Adipocyte (in vitro differentiated cells): ENCODE data around the gene ILK.

Experiments
- DNase-seq: peaks from one replicate; pipeline ENCODE4 v3.0.0-alpha.2; 2015; ENCODE audit warnings: low read depth
- H3K27me3 ChIP-seq: replicated peaks from 2 replicates; pipeline ENCODE4 v1.7.0; 2013; ENCODE audit warnings: mild to moderate bottlenecking, low read length, moderate library complexity; ENCODE audit not compliant: control insufficient read depth, insufficient read depth
- H3K36me3 ChIP-seq: 2 replicates; pipeline ENCODE4 v1.7.0; 2013; ENCODE audit warnings: low read length, mild to moderate bottlenecking, moderate library complexity; ENCODE audit not compliant: control insufficient read depth, insufficient read depth, severe bottlenecking
- H3K4me1 ChIP-seq: 2 replicates; pipeline ENCODE4 v1.7.0; 2013; ENCODE audit warnings: mild to moderate bottlenecking, low read length, moderate library complexity; ENCODE audit not compliant: control insufficient read depth, insufficient read depth
- H3K4me3 ChIP-seq: 2 replicates; pipeline ENCODE4 v1.7.0; 2013; ENCODE audit warnings: mild to moderate bottlenecking, low read length, moderate library complexity
- H3K9ac ChIP-seq: 2 replicates; pipeline ENCODE4 v1.7.0; 2013; ENCODE audit warnings: mild to moderate bottlenecking, low read length, moderate library complexity
- H3K9me3 ChIP-seq: 2 replicates; pipeline ENCODE4 v1.7.0; 2013; ENCODE audit warnings: mild to moderate bottlenecking, low read length, moderate library complexity; ENCODE audit not compliant: control insufficient read depth

ILK gene

GRCh38 chr11:6616596-6617250 lies 13.1 kb downstream of the ILK start:
- H3K27me3 ChIP-seq, result no peaks in the 10 kb centered on the region
- DNase-seq, result no peak

DNA sequence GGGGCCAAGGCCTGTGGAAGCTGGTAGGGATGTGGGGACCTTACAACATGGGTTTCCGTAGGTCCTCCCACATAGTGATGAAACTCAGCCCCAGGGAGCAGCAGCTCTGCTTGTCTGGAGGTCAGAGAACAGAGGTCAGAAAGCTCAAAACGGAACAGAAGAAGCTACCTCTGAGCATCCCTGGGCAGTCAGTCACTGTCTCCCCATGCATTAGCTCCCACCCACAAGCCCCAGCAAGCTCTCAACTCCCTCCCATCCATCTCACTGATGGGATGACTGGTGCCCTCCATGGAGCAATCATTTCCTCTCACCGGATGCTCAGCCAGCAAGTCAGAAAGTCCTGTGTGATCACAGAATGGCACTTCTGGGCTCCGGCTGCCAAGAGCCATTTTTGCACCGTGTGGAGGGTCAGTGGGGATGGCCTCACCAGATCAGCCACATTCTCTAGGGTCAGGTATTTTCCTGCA lies 13.8 kb downstream of the ILK start:
- no peak for DNase-seq
- peaks cover 24% of the 10 kb centered on the region for H3K4me1 ChIP-seq
- no peaks in the 10 kb centered on the region for H3K9me3 ChIP-seq
- peak overlapping the region; percentile 90 for H3K4me3 ChIP-seq
- H3K27me3 ChIP-seq, result no peaks in the 10 kb centered on the region
- peaks cover 18% of the 10 kb centered on the region for H3K36me3 ChIP-seq
- no peak overlapping the region for H3K9ac ChIP-seq

More at GRCh38 chr11:6616596-6617250, 13.1 kb downstream of the ILK start:
- Histone ChIP-seq H3K36me3 (peaks cover 18% of the 10 kb centered on the region), H3K4me1 (peaks cover 24% of the 10 kb centered on the region), H3K9me3 (no peaks in the 10 kb centered on the region), H3K4me3 (no peak overlapping the region), H3K9ac (no peak overlapping the region)

- Histone ChIP-seq H3K27me3 (no peaks in the 10 kb centered on the region), H3K9ac (peak overlapping the region; percentile 88), H3K4me1 (peaks cover 15% of the 10 kb centered on the region), H3K4me3 (peak overlapping the region; percentile 90), H3K9me3 (no peaks in the 10 kb centered on the region), H3K36me3 (peaks cover 18% of the 10 kb centered on the region)
- DNase-seq, result peak; percentile 76
Measured at GRCh38 chr11:6618117-6619003, 14.8 kb downstream of the ILK start.

- Histone ChIP-seq H3K36me3 (peaks cover 18% of the 10 kb centered on the region), H3K9me3 (no peaks in the 10 kb centered on the region), H3K4me3 (peak within 1 kb of the TSS; percentile 90), H3K4me1 (peaks cover 15% of the 10 kb centered on the region), H3K27me3 (peaks cover 3% of the 10 kb centered on the region), H3K9ac (peak within 1 kb of the TSS; percentile 88)
- peak; percentile 98 for DNase-seq
Measured at GRCh38 chr11:6619004-6619745, 15.6 kb downstream of the ILK start, which contains the start of gene TPP1. Gene TPP1, minus strand, starts transcription at chr11:6619422. Its CDS starts 22 bp downstream, at chr11:6619400.

DNA sequence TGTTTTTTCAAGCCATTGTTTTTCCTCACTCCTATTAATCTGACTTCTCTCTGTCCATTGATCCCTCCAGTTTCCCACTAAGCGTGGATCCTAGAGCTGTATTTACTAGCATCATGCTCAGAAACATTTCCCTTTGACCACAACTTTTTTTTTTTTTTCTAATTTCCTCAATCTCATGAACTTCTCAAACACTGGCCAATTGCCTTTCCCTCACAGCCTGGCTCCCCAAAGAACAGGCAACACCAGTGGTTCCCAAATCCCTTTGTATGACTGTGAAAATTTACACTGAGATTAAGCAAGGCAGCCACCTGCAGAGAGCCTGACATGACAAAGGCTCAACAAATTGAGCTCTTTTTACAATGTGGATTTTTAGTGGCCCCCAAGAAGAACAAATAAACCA lies 17.1 kb downstream of the ILK start:
- H3K36me3 ChIP-seq, result peaks cover 8% of the 10 kb centered on the region
- no peak overlapping the region for H3K4me3 ChIP-seq
- DNase-seq, result no peak
- H3K4me1 ChIP-seq, result peaks cover 15% of the 10 kb centered on the region
- H3K27me3 ChIP-seq, result peaks cover 15% of the 10 kb centered on the region
- no peak overlapping the region for H3K9ac ChIP-seq
- no peaks in the 10 kb centered on the region for H3K9me3 ChIP-seq

DNA sequence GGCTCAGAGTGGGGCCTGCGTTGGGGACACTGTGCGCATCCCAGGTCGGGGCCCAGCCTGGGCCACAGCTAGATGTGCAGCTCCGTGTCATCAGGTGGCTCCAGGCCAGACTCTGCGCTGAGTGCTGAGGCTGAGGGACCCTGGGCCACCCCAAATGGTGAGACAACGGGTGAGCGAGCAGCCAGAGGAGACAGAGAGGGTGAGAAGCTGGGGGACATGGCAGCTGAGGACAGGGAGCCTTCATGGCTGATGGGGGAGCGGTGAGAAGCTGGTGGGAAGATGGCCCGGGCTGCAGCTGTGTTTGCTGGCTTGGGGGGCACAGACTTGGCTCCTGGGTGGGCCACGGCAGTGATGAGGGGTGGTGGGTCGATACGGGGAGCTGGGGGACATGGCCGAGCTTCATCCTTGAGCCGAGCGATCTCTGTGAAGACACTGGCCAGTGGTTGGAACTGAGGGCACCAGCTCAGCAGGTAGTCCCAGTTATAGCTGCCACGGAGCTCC lies 18.2 kb downstream of the ILK start:
- Histone ChIP-seq H3K27me3 (peaks cover 15% of the 10 kb centered on the region), H3K9ac (no peak overlapping the region), H3K9me3 (no peaks in the 10 kb centered on the region), H3K4me3 (no peak overlapping the region), H3K36me3 (no peaks in the 10 kb centered on the region), H3K4me1 (peaks cover 15% of the 10 kb centered on the region)
- DNase-seq, result no peak

DNA sequence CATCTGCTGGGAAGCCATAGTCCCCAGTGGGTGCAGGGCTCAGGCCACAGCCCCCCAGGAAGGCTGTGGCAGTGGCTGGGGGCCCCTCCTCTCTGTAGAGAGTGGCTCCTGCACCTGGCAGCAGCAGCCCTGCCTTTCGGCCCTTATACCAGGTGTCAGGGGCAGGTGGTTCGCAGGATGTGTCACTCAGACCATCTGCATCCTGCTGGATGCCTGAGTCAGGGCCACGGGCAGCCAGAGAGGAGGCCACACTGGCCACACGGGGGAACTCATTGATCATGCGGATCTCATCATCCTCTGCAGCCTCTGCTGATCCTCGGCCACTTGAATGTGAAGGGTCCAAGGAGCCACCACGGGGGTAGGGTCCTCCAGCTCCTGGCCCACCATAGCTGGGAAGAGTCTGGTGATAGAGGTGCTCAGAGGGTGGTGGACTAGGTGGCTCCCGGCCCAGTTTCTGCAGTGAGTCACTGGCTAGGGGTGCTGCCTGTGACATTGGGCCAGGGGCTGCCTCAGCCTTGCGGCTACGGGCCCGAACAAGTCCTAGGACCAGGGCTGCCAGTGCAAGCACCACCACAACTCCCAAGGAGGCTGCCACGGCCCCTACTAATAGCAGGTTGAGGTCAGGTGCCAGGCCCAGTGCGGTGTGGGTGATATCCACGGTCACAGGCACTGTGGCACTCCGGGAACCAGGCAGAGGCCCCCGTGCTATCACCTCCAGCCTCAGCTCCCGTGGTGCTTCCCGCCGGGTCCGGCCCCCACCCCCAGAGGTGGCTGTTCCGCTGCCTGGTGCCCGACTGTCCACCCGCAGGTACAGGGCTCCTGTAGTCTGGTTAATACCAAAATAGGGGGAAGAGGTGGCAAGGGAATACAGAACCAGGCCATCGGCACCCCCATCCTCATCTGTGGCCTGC lies 18.9 kb downstream of the ILK start:
- H3K36me3 ChIP-seq, result no peaks in the 10 kb centered on the region
- no peak for DNase-seq
- no peaks in the 10 kb centered on the region for H3K9me3 ChIP-seq
- no peak overlapping the region for H3K9ac ChIP-seq
- no peak overlapping the region for H3K4me3 ChIP-seq
- peaks cover 12% of the 10 kb centered on the region for H3K4me1 ChIP-seq
- peaks cover 15% of the 10 kb centered on the region for H3K27me3 ChIP-seq

- no peaks in the 10 kb centered on the region for H3K9me3 ChIP-seq
- peaks cover 15% of the 10 kb centered on the region for H3K27me3 ChIP-seq
- H3K4me3 ChIP-seq, result no peak overlapping the region
- H3K9ac ChIP-seq, result no peak overlapping the region
- H3K4me1 ChIP-seq, result peaks cover under 1% of the 10 kb centered on the region
- no peak for DNase-seq
- no peaks in the 10 kb centered on the region for H3K36me3 ChIP-seq
Measured at GRCh38 chr11:6623391-6624363, 20.1 kb downstream of the ILK start.

DNA sequence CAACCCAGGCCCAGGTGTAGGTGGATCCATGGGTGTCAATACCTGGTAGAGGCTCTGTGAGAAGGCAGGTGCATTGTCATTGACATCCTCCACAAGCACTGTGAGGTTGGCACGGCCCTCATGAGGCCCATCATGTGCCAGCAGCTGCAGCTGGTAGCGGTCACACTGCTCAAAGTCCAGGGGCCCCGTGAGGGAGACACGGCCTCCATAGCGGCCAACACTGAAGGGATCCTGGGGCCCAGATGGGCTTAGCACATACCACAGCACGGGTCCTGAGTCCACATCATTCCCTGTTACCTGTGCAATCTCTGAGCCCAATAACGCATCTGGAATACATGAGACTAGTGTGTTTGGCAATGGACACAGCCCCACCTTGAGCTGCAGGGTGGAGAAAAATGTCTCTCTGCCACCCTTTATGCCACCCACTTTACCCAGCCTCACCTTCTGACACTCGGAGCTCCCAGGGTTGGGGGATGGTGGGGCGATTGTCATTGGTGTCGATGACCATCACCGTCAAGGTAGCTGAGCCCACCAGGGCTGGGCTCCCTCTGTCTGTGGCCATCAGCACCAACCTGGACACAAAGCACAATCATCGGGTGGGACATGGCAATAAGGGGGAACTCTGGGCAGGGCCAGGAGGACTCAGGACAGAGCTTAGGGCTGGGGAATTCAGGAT lies 21.7 kb downstream of the ILK start:
- DNase-seq, result no peak
- Histone ChIP-seq H3K36me3 (no peaks in the 10 kb centered on the region), H3K9me3 (no peaks in the 10 kb centered on the region), H3K27me3 (peaks cover 15% of the 10 kb centered on the region), H3K9ac (no peak overlapping the region), H3K4me3 (no peak overlapping the region), H3K4me1 (no peaks in the 10 kb centered on the region)
